K562 (cell line): Measurements from ENCODE around the gene WDR54. TPM values are rescaled to one million over a fixed set of nuclear protein-coding genes. Genes with fewer than 3 reads are reported as not detected.

ENCODE experiments used
- ATAC-seq: fragments of 200-7000 bp; cut with Tn5 transposase; 3 replicates; pipeline ENCODE4 v1.9.1; 2020; ENCODE audit warnings: moderate library complexity
- BruUV-seq: library from RNA; stranded (reverse); fragments of 400-500 nt; replicated peaks from 2 replicates; lab custom pipeline; 2021; lab: Mats Ljungman, UMichigan
- CTCF ChIA-PET: fragments of 300-600 bp; formaldehyde crosslinking; extraction: SDS; loops from one replicate; lab custom pipeline; 2021; ENCODE audit warnings: low intra/inter-chr PET ratio; lab: Yijun Ruan, JAX
- POLR2A ChIA-PET: fragments of 300-600, 350-650 bp; sonication (Branson Sonifier 250); formaldehyde crosslinking; extraction: SDS; loops from one replicate; lab custom pipeline; 2021; ENCODE audit warnings: antibody characterized with exemption, inconsistent platforms; lab: Yijun Ruan, JAX
- DNase-seq, 4 experiments: peaks; one replicate each; pipeline versions ENCODE4 v3.0.0 to v3.0.0-alpha.2; 2011 to 2018; ENCODE audit warnings: low spot score in 3 of 4, mixed read lengths in 3 of 4; ENCODE audit errors: extremely low read depth in 1 of 4
- FAIRE-seq: peaks from 2 replicates; lab custom pipeline; 2011; peaks lifted over from hg19 to GRCh38; lab: Jason Lieb, UNC
- H2AFZ ChIP-seq: 2 replicates; pipeline ENCODE4 v1.6.0; 2011; ENCODE audit warnings: low read depth, low read length, control low read depth, inconsistent platforms
- H3K27ac ChIP-seq: fragments of 200-600 bp; 3 replicates; pipeline ENCODE4 v1.8.0; 2011; ENCODE audit warnings: low read depth, mild to moderate bottlenecking, control low read depth, inconsistent platforms, low read length, moderate library complexity, mixed read lengths; ENCODE audit errors: extremely low read depth
- H3K27me3 ChIP-seq, 2 experiments: fragments of 300-600 bp in 1 of 2; 2 replicates in 1 of 2; 3 replicates in 1 of 2; pipeline versions ENCODE4 v1.6.0 to v1.8.0; 2011; ENCODE audit warnings: inconsistent platforms in 2 of 2, low read length in 2 of 2, mild to moderate bottlenecking in 1 of 2, mixed read lengths in 1 of 2, moderate library complexity in 1 of 2; ENCODE audit not compliant: control insufficient read depth in 2 of 2, insufficient read depth in 2 of 2
- H3K36me3 ChIP-seq: fragments of 300-600 bp; 3 replicates; pipeline ENCODE4 v1.8.0; 2011; ENCODE audit warnings: mild to moderate bottlenecking, low read length, inconsistent platforms; ENCODE audit not compliant: control insufficient read depth, insufficient read depth
- H3K4me1 ChIP-seq, 2 experiments: fragments of 200-600 bp in 1 of 2; replicated peaks in 1 of 2; 2 replicates in 1 of 2; 3 replicates in 1 of 2; pipeline versions ENCODE4 v1.5.1 to v1.8.0; 2011; ENCODE audit warnings: inconsistent platforms in 2 of 2, low read length in 2 of 2, mild to moderate bottlenecking in 1 of 2, mixed read lengths in 1 of 2, moderate library complexity in 1 of 2; ENCODE audit not compliant: control insufficient read depth in 2 of 2, insufficient read depth in 2 of 2
- H3K4me2 ChIP-seq: 2 replicates; pipeline ENCODE4 v1.6.1; 2011; ENCODE audit warnings: low read length, control low read depth, inconsistent platforms, mixed read lengths; ENCODE audit not compliant: insufficient read depth
- H3K4me3 ChIP-seq: fragments of 200-600 bp; sonication (generic), shearing (Covaris generic); 2 replicates; pipeline ENCODE4 v1.5.1; 2016; ENCODE audit warnings: control low read depth, inconsistent platforms
- H3K79me2 ChIP-seq: fragments of 200-600 bp; 3 replicates; pipeline ENCODE4 v1.8.0; 2011; ENCODE audit warnings: low read length, inconsistent platforms; ENCODE audit not compliant: control insufficient read depth, insufficient read depth
- H3K9ac ChIP-seq, 2 experiments: 2 replicates each; pipeline versions ENCODE4 v1.6.0 to v1.6.1; 2011; ENCODE audit warnings: low read depth in 2 of 2, low read length in 2 of 2, control low read depth in 1 of 2, inconsistent platforms in 1 of 2, mild to moderate bottlenecking in 1 of 2, mixed read lengths in 1 of 2; ENCODE audit not compliant: insufficient read depth in 1 of 2
- H3K9me1 ChIP-seq: one replicate; pipeline ENCODE4 v1.6.0; 2011; ENCODE audit warnings: inconsistent platforms, mild to moderate bottlenecking, low read length, moderate library complexity; ENCODE audit not compliant: control insufficient read depth, insufficient read depth
- H3K9me3 ChIP-seq: replicated peaks from 2 replicates; pipeline ENCODE4 v1.5.1; 2011; ENCODE audit warnings: low read depth, low read length, inconsistent platforms; ENCODE audit not compliant: control insufficient read depth, insufficient read depth
- H4K20me1 ChIP-seq: replicated peaks from 2 replicates; pipeline ENCODE4 v1.6.1; 2011; ENCODE audit warnings: low read length, inconsistent platforms, mixed read lengths; ENCODE audit not compliant: control insufficient read depth, insufficient read depth
- CBX2 ChIP-seq: fragments of 200-600 bp; sonication (generic); IDR thresholded peaks from one replicate; pipeline ENCODE4 v1.6.1; 2012; ENCODE audit warnings: mild to moderate bottlenecking, low read length, inconsistent platforms; ENCODE audit not compliant: insufficient read depth, poor library complexity, severe bottlenecking
- E2F6 ChIP-seq, 2 experiments: IDR thresholded peaks; 2 replicates each; pipeline ENCODE4 v1.6.1; 2011; ENCODE audit warnings: borderline replicate concordance in 1 of 2, control low read depth in 1 of 2, low read depth in 1 of 2, low read length in 1 of 2, mild to moderate bottlenecking in 1 of 2, mixed read lengths in 1 of 2, moderate library complexity in 1 of 2; ENCODE audit not compliant: insufficient read depth in 1 of 2, insufficient read length in 1 of 2, poor library complexity in 1 of 2, severe bottlenecking in 1 of 2; ENCODE audit errors: extremely low read depth in 1 of 2
- IRF1 ChIP-seq: sonication (generic); formaldehyde crosslinking; IDR thresholded peaks from 2 replicates; pipeline ENCODE4 v1.8.0; 2022; ENCODE audit warnings: missing genetic modification reagents, mild to moderate bottlenecking, borderline replicate concordance
- MGA ChIP-seq: fragments of 450-650 bp; IDR thresholded peaks from 2 replicates; pipeline ENCODE4 v1.6.1; 2016; ENCODE audit warnings: mild to moderate bottlenecking, moderate library complexity
- ZNF41 ChIP-seq: fragments of 250-450 bp; sonication (Bioruptor Pico); conservative IDR thresholded peaks from 2 replicates; pipeline ENCODE4 v1.4.0; 2020; ENCODE audit warnings: mild to moderate bottlenecking
- WGBS: fragments of 100-300 bp; shearing (Covaris generic); methylation state at CpG from one replicate; pipeline ENCODE4 v1.1.6; 2016; ENCODE audit warnings: low coverage, mixed read lengths; ENCODE audit not compliant: insufficient coverage; ENCODE audit errors: missing lambda C conversion rate; 5-methylcytosine and 5-hydroxymethylcytosine counted together
- in situ Hi-C: fragments of 300-500 bp; cut with MboI; formaldehyde crosslinking; loops from 4 replicates; pipeline ENCODE4 v1.15.0; 2018; ENCODE audit warnings: inconsistent platforms, mixed read lengths
- intact Hi-C: fragments of 100-400 bp; cut with micrococcal nuclease; formaldehyde crosslinking; loops from 2 replicates; pipeline ENCODE4 v1.14.2; 2022
- polyA plus RNA-seq, 8 experiments: library from polyadenylated mRNA; depleted of rRNA in 4 of 8; stranded (reverse) in 5 of 8; unstranded in 3 of 8; fragments of >200 nt; fragmentation: Nextera tagmentation in 2 of 8; fragmentation: Illumina TruSeq in 1 of 8; extraction: Ambion mirVana in 2 of 8; extraction: Trizol in 1 of 8; gene quantifications; 2 replicates each; pipeline versions ENCODE4 v1.2.1 to v1.2.3, GENCODE V29; 2011 to 2014; ENCODE audit warnings: inconsistent platforms in 1 of 8, missing spikeins in 1 of 8
- total RNA-seq, 7 experiments: library from RNA; depleted of rRNA in 6 of 7; stranded (reverse); fragments of >200 nt in 6 of 7; fragmentation: Illumina TruSeq in 2 of 7; extraction: Trizol in 2 of 7; gene quantifications; 2 replicates each; pipeline versions ENCODE4 v1.2.1 to v1.2.3, GENCODE V29; 2011 to 2021; ENCODE audit warnings: low replicate concordance in 1 of 7

The WDR54 gene
- total and polyA plus RNA-seq, 9 of the 15 experiments (the other 6 are each of a cell fraction or from before 2014, with no cell fraction given) = 5.2 to 15.2 (median 7.4) TPM

GRCh38 chr2:74464406-74464805, 42.9 kb downstream of the WDR54 start:
- in situ Hi-C loops (no loop called here), intact Hi-C loops (no loop called here)
- peaks cover 7 to 32% of the 10 kb centered on the region in 2 experiments; a peak in 3 of 5 replicates for H3K4me1 ChIP-seq
- no peaks in the 10 kb centered on the region; the same call in 1 of the 2 replicates for H4K20me1 ChIP-seq
- peak overlapping the region; percentile 88 for H3K4me3 ChIP-seq
- peaks cover 21% of the 10 kb centered on the region for H3K79me2 ChIP-seq
- no TSS peak for BruUV-seq
- no peak for FAIRE-seq
- POLR2A ChIA-PET = interaction anchor here (1.0 kb wide), 2 partner anchors 9 to 10 kb away, joined by 3 read pairs; partner anchors contain the start of gene INO80B
- peak overlapping the region; percentile 85 to 99 for H3K9ac ChIP-seq
- peaks cover 25% of the 10 kb centered on the region for H3K36me3 ChIP-seq
- no peak for DNase-seq
- H3K4me2 ChIP-seq = peak overlapping the region; percentile 90
- H3K27me3 ChIP-seq = no peaks in the 10 kb centered on the region
- CTCF ChIA-PET = no interaction called here
- H3K9me1 ChIP-seq = no peaks in the 10 kb centered on the region
- peak; percentile 22 for ATAC-seq
- peak overlapping the region; percentile 73 for H3K27ac ChIP-seq
- peak overlapping the region; percentile 89 for H2AFZ ChIP-seq
- TF ChIP-seq ZNF41 (CRISPR knock-in tag) (no peak), CBX2 (no peak), E2F6 (IDR thresholded peaks at IDR 0.05; ENCODE audit: borderline replicate concordance in 1 of 2, extremely low read depth in 1 of 2, insufficient read depth in 1 of 2, insufficient read length in 1 of 2, low read depth in 1 of 2, low read length in 1 of 2, poor library complexity in 1 of 2, severe bottlenecking in 1 of 2) (peak in 1 of 2 experiments; percentile 63), IRF1 (no peak), MGA (peak; percentile 42)
- no peaks in the 10 kb centered on the region for H3K9me3 ChIP-seq
- 0% methylated on average over 7 of the region's 13 CpGs for WGBS
